Right lobe of liver (tissue), 4 donors: ENCODE data around the gene BCKDHB.

Source experiments
- CTCF ChIP-seq, 4 donors: fragments of 200-600 bp in 3 of 4; fragments of 450-650 bp in 1 of 4; IDR thresholded peaks; one replicate each; pipeline versions ENCODE4 v1.5.1 to v1.8.0; 2016 to 2022; ENCODE audit warnings: antibody characterized with exemption in 4 of 4, mild to moderate bottlenecking in 2 of 4
- POLR2A ChIP-seq: fragments of 450-650 bp; IDR thresholded peaks from one replicate; pipeline ENCODE4 v1.6.1; 2017; ENCODE audit warnings: antibody characterized with exemption, mild to moderate bottlenecking
- donor health status: DM: no; HTN: no; CAD: no.
- donor health status: DM: no; HTN: no; CAD: no.
- donor health status: DM: no; HTN: yes; CAD: no.

- no peak for TF ChIP-seq CTCF (IDR thresholded peaks at IDR 0.05)
- TF ChIP-seq POLR2A = no peak
Observed at GRCh38 chr6:80088637-80089036, 17.8 kb upstream of the BCKDHB start.
